ENCODE data around the gene PVALB.

PVALB gene

DNA sequence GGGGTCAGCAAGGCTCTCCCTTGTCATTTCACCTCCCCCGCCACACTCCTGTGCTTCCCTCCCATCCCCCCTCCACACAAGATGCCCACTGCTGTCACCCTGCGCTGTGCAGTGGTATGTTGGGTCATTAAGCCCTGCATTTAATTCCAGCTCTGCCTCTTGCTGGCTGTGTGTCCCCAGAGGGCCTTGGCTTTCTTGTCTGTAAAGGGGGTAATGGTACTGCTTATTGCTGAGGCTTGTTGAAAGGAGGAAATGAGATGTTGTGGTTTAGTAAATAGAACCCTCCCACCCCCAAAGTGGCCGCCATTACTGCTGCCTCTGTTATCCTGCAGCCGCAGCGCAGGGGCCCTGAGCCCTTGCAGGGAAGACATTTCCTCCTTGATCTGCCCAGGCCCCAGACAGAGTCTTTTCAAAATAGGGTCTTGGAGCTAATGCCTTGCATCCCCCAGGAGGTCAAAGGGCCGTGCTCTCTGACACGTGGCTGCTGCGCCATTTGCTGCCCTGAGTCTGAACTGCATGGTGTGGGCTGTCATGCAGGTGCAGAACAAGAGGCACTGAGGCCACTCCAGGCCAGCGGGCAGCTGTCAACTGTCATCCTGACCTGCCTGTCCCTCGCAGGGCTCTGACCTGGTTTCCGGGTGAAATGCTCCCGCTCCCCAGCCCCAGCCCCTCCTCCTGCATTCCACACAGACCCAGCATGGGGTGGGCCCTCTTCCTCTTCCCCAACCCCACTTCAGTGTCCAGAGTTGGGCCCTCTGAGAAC, 18.7 kb downstream of the PVALB start:
- H3K4me1 Mint-ChIP-seq, result no peaks in the 10 kb centered on the region
- H3K27ac Mint-ChIP-seq (ENCODE audit: low read depth), result peak overlapping the region; percentile 41
- H3K36me3 Mint-ChIP-seq (ENCODE audit: insufficient read depth), result no peaks in the 10 kb centered on the region
- peaks cover 39% of the 10 kb centered on the region for H3K27me3 Mint-ChIP-seq
- ATAC-seq (replicated peaks; ENCODE audit: extremely low read depth, poor library complexity, severe bottlenecking) (no peak), DNase-seq (ENCODE audit: low spot score in 2 of 2) (no peak)
- H3K9me3 Mint-ChIP-seq, result no peaks in the 10 kb centered on the region
- no peak overlapping the region for H3K4me3 Mint-ChIP-seq

DNA sequence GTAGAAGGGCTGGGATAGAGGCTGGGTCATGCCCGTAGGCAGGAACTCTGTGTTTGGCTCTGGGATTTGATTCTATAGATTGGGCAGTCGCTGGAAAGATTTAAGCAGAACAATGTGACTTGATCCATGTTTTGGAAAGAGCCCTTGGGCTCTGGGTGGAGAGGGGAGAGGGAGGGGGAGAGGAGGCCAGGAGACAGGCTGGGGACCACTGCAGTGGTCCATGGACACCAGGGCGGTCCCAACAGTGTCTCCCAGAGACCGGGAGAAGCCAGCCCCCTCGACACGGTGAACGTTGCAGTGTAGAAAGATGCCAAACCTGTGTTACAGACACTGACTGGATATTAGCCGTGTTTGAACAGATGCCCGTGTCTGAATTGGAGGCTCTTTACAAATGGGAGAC, 19.5 kb downstream of the PVALB start:
- Mint-ChIP-seq H3K9me3 (no peaks in the 10 kb centered on the region), H3K4me3 (no peak overlapping the region), H3K27ac (ENCODE audit: low read depth) (peak overlapping the region; percentile 41), H3K4me1 (no peaks in the 10 kb centered on the region), H3K36me3 (ENCODE audit: insufficient read depth) (no peaks in the 10 kb centered on the region), H3K27me3 (peaks cover 35% of the 10 kb centered on the region)
- DNase-seq (ENCODE audit: low spot score in 2 of 2) (no peak), ATAC-seq (replicated peaks; ENCODE audit: extremely low read depth, poor library complexity, severe bottlenecking) (no peak)

DNA sequence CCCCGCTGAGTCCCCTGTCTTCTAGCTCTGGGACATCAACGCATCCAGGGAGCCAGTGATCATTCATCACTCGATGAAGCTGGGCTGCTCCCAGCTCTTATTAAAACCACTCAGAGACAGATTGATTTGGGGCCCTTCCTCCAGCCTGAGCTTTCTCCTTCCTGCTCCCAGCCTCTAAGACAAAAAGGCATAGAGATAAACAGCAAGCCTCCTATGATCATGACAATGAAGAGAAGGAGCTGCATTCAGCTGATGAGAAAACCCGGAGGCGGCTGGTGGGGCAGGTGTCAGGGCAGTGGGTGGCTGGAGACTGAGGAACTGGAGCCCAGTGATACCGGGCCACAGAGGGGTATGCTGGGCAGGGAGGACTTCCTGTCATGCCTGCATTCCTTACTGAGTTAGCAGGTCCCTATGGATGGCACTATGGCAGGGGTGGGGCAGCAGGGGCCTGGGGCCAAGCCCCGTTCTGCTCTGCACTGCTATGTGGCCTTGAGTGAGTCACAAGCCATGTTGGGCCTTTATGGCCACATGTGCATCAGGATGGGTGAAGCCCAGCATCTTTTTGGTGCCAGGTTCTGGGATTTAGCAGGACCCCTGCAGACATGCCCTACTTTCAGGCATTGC, 20.2 kb downstream of the PVALB start:
- Mint-ChIP-seq H3K36me3 (ENCODE audit: insufficient read depth) (no peaks in the 10 kb centered on the region), H3K27me3 (peaks cover 29% of the 10 kb centered on the region), H3K4me1 (no peaks in the 10 kb centered on the region), H3K9me3 (no peaks in the 10 kb centered on the region), H3K4me3 (no peak overlapping the region), H3K27ac (ENCODE audit: low read depth) (no peak overlapping the region)
- ATAC-seq (replicated peaks; ENCODE audit: extremely low read depth, poor library complexity, severe bottlenecking), result no peak
- DNase-seq (ENCODE audit: low spot score in 2 of 2), result no peak

DNA sequence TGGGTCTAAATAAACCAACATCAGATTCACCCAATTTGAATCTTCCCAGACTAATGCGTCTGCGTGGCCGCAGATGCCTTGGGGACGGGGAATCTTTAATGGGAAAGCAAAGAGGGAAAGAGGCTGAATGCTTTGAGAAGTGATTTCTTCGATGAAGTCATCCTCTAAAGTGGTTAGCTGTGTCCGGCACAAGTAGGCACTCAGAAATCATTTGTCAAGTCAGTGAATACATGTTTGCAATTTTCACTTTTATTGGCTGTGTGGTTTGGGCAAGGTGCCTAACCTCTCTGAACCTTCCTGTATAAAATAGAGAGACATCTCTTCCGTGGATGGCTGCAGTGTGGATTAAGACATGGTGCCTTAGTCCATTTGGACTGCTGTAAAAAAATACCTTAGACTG, 21.2 kb downstream of the PVALB start:
- no peak overlapping the region for H3K27ac Mint-ChIP-seq (ENCODE audit: low read depth)
- no peaks in the 10 kb centered on the region for H3K4me1 Mint-ChIP-seq
- H3K9me3 Mint-ChIP-seq, result no peaks in the 10 kb centered on the region
- H3K4me3 Mint-ChIP-seq, result no peak overlapping the region
- peaks cover 18% of the 10 kb centered on the region for H3K27me3 Mint-ChIP-seq
- ATAC-seq (replicated peaks; ENCODE audit: extremely low read depth, poor library complexity, severe bottlenecking) (no peak), DNase-seq (ENCODE audit: low spot score in 2 of 2) (no peak)
- no peaks in the 10 kb centered on the region for H3K36me3 Mint-ChIP-seq (ENCODE audit: insufficient read depth)

DNA sequence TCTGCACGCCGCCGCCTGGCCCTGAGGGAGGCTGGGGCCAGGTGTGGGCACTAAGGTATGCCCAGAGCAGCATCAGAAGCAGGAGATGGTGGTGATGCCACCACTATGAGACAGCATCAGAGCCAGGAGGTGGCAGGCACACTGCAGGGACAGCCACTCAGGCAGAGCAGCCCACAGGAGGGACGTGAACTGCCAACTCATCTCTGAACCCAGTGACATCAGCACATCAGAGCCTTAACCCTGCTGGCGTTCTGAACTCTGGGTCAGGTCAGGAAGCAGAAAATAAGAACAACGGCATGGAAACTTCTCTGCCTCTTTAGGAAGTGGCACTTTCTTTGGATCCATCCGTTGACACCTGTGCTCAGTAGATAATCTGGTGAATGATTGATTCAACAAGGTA, 26.2 kb downstream of the PVALB start:
- Mint-ChIP-seq H3K9me3 (no peaks in the 10 kb centered on the region), H3K27ac (ENCODE audit: low read depth) (no peak overlapping the region), H3K4me3 (no peak overlapping the region), H3K36me3 (ENCODE audit: insufficient read depth) (no peaks in the 10 kb centered on the region), H3K4me1 (no peaks in the 10 kb centered on the region), H3K27me3 (peaks cover 52% of the 10 kb centered on the region)
- ATAC-seq (replicated peaks; ENCODE audit: extremely low read depth, poor library complexity, severe bottlenecking), result no peak
- DNase-seq (ENCODE audit: low spot score in 2 of 2), result no peak

DNA sequence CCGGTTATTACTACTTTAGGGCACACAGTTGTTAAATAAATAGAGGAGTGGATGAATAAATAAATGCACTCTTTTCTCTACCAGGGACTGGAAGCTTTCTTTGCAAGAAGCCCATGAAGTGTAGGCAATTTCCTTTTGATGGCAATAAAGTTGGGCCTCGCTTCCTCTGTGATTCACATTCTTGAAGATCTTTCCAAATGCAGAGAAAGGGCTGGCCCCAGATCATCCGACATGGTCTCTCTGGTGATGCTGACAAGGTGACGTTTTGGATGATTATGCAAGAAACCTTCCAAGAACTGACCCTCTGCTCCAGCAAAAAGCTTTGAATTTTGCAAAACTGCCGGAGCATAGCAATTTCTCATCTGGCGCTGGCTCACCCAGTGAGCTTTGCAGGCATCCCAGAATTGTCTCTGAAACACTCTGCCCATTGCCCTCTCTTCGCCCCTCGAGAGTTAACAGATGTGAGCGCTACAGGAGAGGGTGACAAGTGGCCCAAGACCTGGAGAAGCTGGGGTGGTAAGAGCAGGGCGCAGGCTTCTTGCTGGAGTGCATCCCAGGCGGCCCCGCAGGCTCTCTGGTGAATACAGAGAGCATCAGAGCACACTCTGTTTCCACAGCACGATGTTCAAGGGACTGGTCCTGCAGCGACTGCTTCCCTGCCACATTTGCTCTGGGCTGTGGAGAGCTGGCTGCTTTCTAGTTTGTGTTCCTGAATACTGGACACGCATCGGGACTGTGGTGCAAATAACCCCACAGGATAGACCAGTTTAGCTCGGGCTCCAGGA, 29.4 kb downstream of the PVALB start:
- no peaks in the 10 kb centered on the region for H3K9me3 Mint-ChIP-seq
- no peak overlapping the region for H3K27ac Mint-ChIP-seq (ENCODE audit: low read depth)
- DNase-seq (ENCODE audit: low spot score in 2 of 2) (no peak), ATAC-seq (replicated peaks; ENCODE audit: extremely low read depth, poor library complexity, severe bottlenecking) (no peak)
- peaks cover 44% of the 10 kb centered on the region for H3K27me3 Mint-ChIP-seq
- H3K4me1 Mint-ChIP-seq, result no peaks in the 10 kb centered on the region
- H3K4me3 Mint-ChIP-seq, result no peak overlapping the region
- H3K36me3 Mint-ChIP-seq (ENCODE audit: insufficient read depth), result no peaks in the 10 kb centered on the region

DNA sequence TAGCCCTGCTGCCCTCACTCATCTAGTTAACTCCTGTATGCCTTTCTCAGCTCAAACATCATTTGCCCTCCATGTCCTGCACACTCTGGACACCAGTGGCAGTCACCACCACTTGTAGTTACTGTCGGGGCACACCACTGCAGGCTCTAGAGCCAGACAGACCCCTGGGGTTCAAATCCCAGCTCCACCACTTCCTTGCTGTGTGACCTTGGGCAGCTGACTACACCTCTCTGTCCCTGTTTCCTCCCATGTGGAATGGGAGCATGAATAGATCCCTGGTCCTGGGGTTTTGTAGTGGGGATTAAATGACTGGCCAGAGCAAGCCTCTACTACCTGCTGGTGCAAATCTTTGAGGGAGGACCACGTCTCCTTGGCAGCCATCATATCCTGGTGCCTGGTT, 33.1 kb downstream of the PVALB start:
- Mint-ChIP-seq H3K4me3 (no peak overlapping the region), H3K4me1 (peaks cover 6% of the 10 kb centered on the region), H3K9me3 (no peaks in the 10 kb centered on the region), H3K27ac (ENCODE audit: low read depth) (no peak overlapping the region), H3K27me3 (peaks cover 33% of the 10 kb centered on the region), H3K36me3 (ENCODE audit: insufficient read depth) (no peaks in the 10 kb centered on the region)
- ATAC-seq (replicated peaks; ENCODE audit: extremely low read depth, poor library complexity, severe bottlenecking) (no peak), DNase-seq (ENCODE audit: low spot score in 2 of 2) (no peak)

DNA sequence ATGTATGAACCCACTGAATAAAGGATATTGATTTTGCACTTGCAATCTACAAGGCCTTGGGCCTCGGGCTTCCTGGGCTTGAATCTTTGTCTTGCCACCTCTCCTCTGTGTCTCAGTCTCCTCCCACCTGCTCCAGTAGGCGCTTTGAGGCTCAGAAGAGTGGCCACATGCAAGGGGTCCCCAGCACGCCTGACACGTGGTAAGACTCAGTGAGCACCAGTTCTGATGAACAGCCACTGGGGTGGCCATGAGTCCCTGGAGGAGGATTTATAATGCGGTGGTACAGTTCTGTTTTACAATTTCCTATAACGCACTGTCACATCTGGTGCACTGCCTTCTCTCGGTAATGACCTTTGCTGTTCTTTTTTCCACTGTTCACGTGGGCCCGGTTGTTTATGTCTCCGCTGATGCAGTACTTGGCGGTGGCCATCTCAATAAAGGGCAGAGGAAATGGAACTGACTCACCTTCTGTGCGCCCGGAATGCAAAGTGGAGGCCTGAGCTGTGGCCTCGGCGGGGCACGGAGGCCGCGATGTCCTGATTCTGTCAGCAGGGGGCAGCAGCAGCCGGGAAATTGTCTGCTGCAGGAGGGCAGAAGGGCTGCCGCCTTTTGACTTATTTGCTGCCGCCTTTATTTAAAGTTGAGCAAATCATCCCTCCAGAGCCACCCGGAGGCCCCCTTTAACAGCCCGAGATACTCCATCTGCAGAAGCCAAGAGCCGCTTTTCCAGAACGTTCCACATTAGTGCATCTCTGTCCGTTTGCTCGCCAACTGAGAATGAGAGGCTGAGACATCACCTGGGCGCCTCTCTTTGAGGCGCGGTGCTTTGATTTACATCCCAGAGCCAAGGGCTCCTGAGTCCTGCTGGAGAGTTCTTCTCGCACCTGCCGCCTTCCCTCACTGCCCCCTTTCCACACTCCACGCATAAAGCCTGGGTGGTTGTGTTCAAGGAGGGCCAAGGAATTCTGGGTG, 34.9 kb downstream of the PVALB start:
- H3K36me3 Mint-ChIP-seq (ENCODE audit: insufficient read depth), result peaks cover 1% of the 10 kb centered on the region
- H3K27ac Mint-ChIP-seq (ENCODE audit: low read depth), result peak overlapping the region; percentile 21
- H3K4me1 Mint-ChIP-seq, result peaks cover 7% of the 10 kb centered on the region
- peaks cover 18% of the 10 kb centered on the region for H3K27me3 Mint-ChIP-seq
- no peak overlapping the region for H3K4me3 Mint-ChIP-seq
- ATAC-seq (replicated peaks; ENCODE audit: extremely low read depth, poor library complexity, severe bottlenecking) (peak; percentile 98), DNase-seq (ENCODE audit: low spot score in 2 of 2) (peak; percentile 78 to 86)
- no peaks in the 10 kb centered on the region for H3K9me3 Mint-ChIP-seq

DNA sequence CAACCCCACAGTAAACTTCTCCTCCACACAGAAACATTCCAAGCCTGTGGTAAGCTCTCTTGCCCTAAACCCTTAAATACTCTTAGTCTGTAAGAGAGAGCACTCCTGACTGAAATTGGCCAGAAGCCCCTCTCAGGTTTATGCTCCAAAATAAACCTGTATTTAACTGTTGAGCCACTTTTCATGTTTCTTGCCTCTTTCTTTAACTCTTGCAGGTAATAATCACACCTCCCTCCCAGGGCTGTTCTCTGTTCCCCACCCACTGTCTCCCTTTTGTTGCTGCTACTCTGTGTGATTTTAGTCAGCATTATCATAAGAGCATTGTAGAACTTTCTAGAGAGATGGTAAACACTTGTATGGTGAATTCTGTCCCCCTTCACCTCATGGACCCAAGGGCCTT, 38.8 kb downstream of the PVALB start:
- Mint-ChIP-seq H3K36me3 (ENCODE audit: insufficient read depth) (peaks cover 13% of the 10 kb centered on the region), H3K27me3 (no peaks in the 10 kb centered on the region), H3K4me3 (peak overlapping the region; percentile 1), H3K9me3 (no peaks in the 10 kb centered on the region), H3K27ac (ENCODE audit: low read depth) (no peak overlapping the region), H3K4me1 (peaks cover 21% of the 10 kb centered on the region)
- DNase-seq (ENCODE audit: low spot score in 2 of 2), result no peak
- ATAC-seq (replicated peaks; ENCODE audit: extremely low read depth, poor library complexity, severe bottlenecking), result no peak

DNA sequence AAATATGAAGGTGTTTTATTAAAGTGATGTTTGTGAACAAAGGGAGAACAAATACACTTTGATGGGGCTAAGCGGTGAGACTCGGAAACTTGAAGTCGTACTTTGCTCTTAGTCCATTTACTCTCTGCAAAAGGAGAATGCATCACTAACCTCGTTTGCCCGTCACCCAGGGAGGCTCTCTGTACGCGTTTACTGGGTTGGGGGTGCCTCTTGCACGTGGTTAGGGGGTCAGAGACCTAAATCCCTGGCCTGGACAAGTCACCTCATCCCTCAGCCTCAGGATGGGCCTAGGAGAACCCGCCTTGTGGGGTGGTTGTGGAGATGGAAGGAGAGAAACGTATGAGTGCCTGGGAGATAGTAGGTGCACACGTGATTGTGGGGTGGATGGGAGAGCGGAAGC, 40.1 kb downstream of the PVALB start:
- Mint-ChIP-seq H3K4me1 (peaks cover 21% of the 10 kb centered on the region), H3K27me3 (no peaks in the 10 kb centered on the region), H3K27ac (ENCODE audit: low read depth) (peak overlapping the region; percentile 88), H3K9me3 (no peaks in the 10 kb centered on the region), H3K4me3 (peak overlapping the region; percentile 92), H3K36me3 (ENCODE audit: insufficient read depth) (peaks cover 13% of the 10 kb centered on the region)
- DNase-seq (ENCODE audit: low spot score in 2 of 2), result no peak
- ATAC-seq (replicated peaks; ENCODE audit: extremely low read depth, poor library complexity, severe bottlenecking), result no peak

DNA sequence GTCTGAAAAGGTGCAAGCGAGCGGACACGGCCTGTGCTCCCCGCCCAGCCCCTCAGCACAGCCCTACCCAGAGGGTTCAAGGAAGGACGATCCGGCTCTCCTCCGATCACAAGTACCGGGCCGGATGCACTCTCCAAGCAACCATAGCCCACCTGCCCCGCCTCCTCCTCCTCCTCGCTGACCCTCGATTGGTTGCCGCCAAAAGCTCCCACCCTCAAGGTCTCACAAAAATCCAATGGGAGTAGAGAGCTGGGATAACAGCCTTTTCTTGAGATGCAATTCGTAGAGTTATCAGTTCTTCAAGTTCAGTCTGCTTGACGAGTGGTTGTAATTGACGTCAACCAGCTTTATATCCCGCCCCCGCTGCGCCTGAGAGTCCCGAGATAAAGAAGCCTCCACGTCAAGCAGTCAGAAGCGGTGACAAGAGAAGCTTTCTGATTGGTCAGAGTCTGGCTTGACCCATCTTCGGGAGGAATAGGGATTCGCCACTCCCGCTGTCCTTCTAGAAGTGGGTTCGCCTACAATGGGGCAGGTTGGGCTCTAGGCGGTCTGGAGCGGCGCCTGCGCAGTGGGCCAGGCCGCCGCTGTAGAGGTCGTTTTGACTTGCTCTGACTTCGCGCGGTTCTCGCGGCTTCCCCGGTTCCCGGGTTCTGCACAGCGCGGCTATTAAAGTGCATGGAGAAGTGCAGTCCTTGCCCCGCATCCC, 40.7 kb downstream of the PVALB start, which contains the start of gene IFT27:
Gene IFT27 (minus strand): TSS at position 156 of the 706 bp plus-strand sequence. CDS start 412 bp downstream, outside the sequence.
- H3K9me3 Mint-ChIP-seq, result no peaks in the 10 kb centered on the region
- DNase-seq (ENCODE audit: low spot score in 2 of 2) (peak; percentile 80 to 98), ATAC-seq (replicated peaks; ENCODE audit: extremely low read depth, poor library complexity, severe bottlenecking) (peak; percentile 91)
- H3K4me3 Mint-ChIP-seq, result peak within 1 kb of the TSS; percentile 92
- H3K36me3 Mint-ChIP-seq (ENCODE audit: insufficient read depth), result peaks cover 16% of the 10 kb centered on the region
- H3K27me3 Mint-ChIP-seq, result no peaks in the 10 kb centered on the region
- peak within 1 kb of the TSS; percentile 88 for H3K27ac Mint-ChIP-seq (ENCODE audit: low read depth)
- peaks cover 23% of the 10 kb centered on the region for H3K4me1 Mint-ChIP-seq

Data from central memory CD8-positive, alpha-beta T cell (primary cell).